Keratinocyte (primary cell): ENCODE data around the gene ERBB4. TPM values are rescaled to one million over a fixed set of nuclear protein-coding genes. Genes with fewer than 3 reads are reported as not detected.

Experiments
- DNase-seq: peaks from one replicate; pipeline ENCODE4 v3.0.0-alpha.2; 2011; ENCODE audit warnings: low read depth, missing footprints, low spot score
- FAIRE-seq: peaks from 2 replicates; lab custom pipeline; 2011; peaks lifted over from hg19 to GRCh38; lab: Jason Lieb, UNC
- H2AFZ ChIP-seq: 2 replicates; pipeline ENCODE4 v1.6.0; 2012; ENCODE audit warnings: low read length, control low read depth, inconsistent platforms; ENCODE audit not compliant: control insufficient read depth
- H3K27ac ChIP-seq: 2 replicates; pipeline ENCODE4 v1.5.1; 2011; ENCODE audit warnings: low read length; ENCODE audit not compliant: control insufficient read depth, insufficient read depth
- H3K27me3 ChIP-seq: 3 replicates; pipeline ENCODE4 v1.6.0; 2011; ENCODE audit warnings: low read length; ENCODE audit not compliant: control insufficient read depth, insufficient read depth; ENCODE audit errors: extremely low read depth
- H3K36me3 ChIP-seq, 2 experiments: 2 replicates in 1 of 2; 3 replicates in 1 of 2; pipeline ENCODE4 v1.5.1; 2011; ENCODE audit warnings: low read length in 2 of 2, mild to moderate bottlenecking in 1 of 2; ENCODE audit not compliant: control insufficient read depth in 2 of 2, insufficient read depth in 2 of 2; ENCODE audit errors: extremely low read depth in 1 of 2
- H3K4me1 ChIP-seq: 3 replicates; pipeline ENCODE4 v1.5.1; 2011; ENCODE audit warnings: low read length; ENCODE audit not compliant: control insufficient read depth, insufficient read depth; ENCODE audit errors: extremely low read depth
- H3K4me2 ChIP-seq: 3 replicates; pipeline ENCODE4 v1.6.0; 2011; ENCODE audit warnings: low read depth, low read length; ENCODE audit not compliant: control insufficient read depth, insufficient read depth; ENCODE audit errors: extremely low read depth
- H3K4me3 ChIP-seq, 3 experiments: fragments of 200-600 bp in 1 of 3; sonication (generic) in 1 of 3; 2 replicates in 2 of 3; 3 replicates in 1 of 3; pipeline ENCODE4 v1.5.1; 2011 to 2016; ENCODE audit warnings: low read length in 3 of 3, mild to moderate bottlenecking in 3 of 3, control low read depth in 2 of 3, inconsistent platforms in 1 of 3, low read depth in 1 of 3, mixed read lengths in 1 of 3, mixed run types in 1 of 3, moderate library complexity in 1 of 3; ENCODE audit not compliant: control insufficient read depth in 2 of 3, insufficient read depth in 2 of 3; ENCODE audit errors: extremely low read depth in 1 of 3
- H3K79me2 ChIP-seq: 2 replicates; pipeline ENCODE4 v1.6.0; 2012; ENCODE audit warnings: low read length; ENCODE audit not compliant: control insufficient read depth, insufficient read depth
- H3K9ac ChIP-seq: 3 replicates; pipeline ENCODE4 v1.6.0; 2011; ENCODE audit warnings: low read length; ENCODE audit not compliant: control insufficient read depth, insufficient read depth; ENCODE audit errors: extremely low read depth
- H3K9me1 ChIP-seq: 3 replicates; pipeline ENCODE4 v1.6.0; 2011; ENCODE audit warnings: low read length; ENCODE audit not compliant: control insufficient read depth, insufficient read depth; ENCODE audit errors: extremely low read depth
- H3K9me3 ChIP-seq: 2 replicates; pipeline ENCODE4 v1.5.1; 2012; ENCODE audit warnings: low read depth, low read length; ENCODE audit not compliant: control insufficient read depth
- H4K20me1 ChIP-seq: 3 replicates; pipeline ENCODE4 v1.6.0; 2011; ENCODE audit warnings: low read length; ENCODE audit not compliant: control insufficient read depth, insufficient read depth; ENCODE audit errors: extremely low read depth
- EZH2 ChIP-seq: IDR thresholded peaks from one replicate; pipeline ENCODE4 v1.6.1; 2012; ENCODE audit warnings: inconsistent platforms, mild to moderate bottlenecking, low read length, moderate library complexity
- dilution Hi-C: fragments of 300-500 bp; cut with MboI; formaldehyde crosslinking; loops from one replicate; pipeline ENCODE4 v1.7.0; 2020; ENCODE audit warnings: low sequenced_read_pairs; ENCODE audit not compliant: extremely low pct_ligation_motif_present
- polyA plus RNA-seq, 5 experiments: library from polyadenylated mRNA; depleted of rRNA in 3 of 5; stranded (reverse) in 3 of 5; stranded (forward) in 1 of 5; unstranded in 1 of 5; fragments of >200 nt; gene quantifications; 1 replicate in 1 of 5; 2 replicates in 3 of 5; 3 replicates in 1 of 5; pipeline versions ENCODE4 v1.2.1 to v1.2.3, GENCODE V29; 2011 to 2012; ENCODE audit warnings: missing spikeins in 2 of 5, low read depth in 1 of 5, low replicate concordance in 1 of 5
- TF ChIP-seq, protein P1 (sequence below), 3 experiments: IDR thresholded peaks in 1 of 3; conservative IDR thresholded peaks in 1 of 3; optimal IDR thresholded peaks in 1 of 3; 2 replicates in 2 of 3; 3 replicates in 1 of 3; pipeline versions ENCODE3 to v1.5.1; 2011; ENCODE audit warnings: low read length in 3 of 3, mild to moderate bottlenecking in 3 of 3, moderate library complexity in 2 of 3, control low read depth in 1 of 3, inconsistent platforms in 1 of 3; ENCODE audit not compliant: insufficient read depth in 2 of 3; ENCODE audit errors: extremely low read depth in 1 of 3

Gene ERBB4
- polyA plus RNA-seq, 1 donor (not counting 4 experiments of a cell fraction or from before 2014, with no cell fraction given): 0.01 TPM

DNA sequence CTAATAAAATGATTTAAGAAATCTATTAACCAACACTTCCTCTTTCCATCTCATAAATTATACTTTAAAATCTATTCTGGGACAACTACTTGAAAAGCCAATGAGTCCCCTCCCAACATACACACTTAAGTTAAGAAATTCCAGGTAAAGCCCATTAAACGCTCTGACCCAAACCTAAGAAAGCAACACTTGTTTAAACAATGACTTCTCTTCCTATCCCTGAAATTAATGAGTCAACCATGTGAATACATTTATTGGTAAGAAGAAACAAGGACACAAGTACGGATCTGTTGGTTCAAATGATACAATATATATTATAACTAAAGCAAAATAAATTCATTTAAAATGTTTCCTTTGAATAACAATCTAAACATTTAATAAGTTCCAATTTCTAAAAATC is 279.4 kb downstream of the ERBB4 start:
- H3K4me2 ChIP-seq: no peak overlapping the region
- no peaks in the 10 kb centered on the region for H3K4me1 ChIP-seq
- no peak overlapping the region for H3K4me3 ChIP-seq
- H3K9me3 ChIP-seq: no peaks in the 10 kb centered on the region
- no peak for FAIRE-seq
- dilution Hi-C loops: no loop called here
- H3K27ac ChIP-seq: no peak overlapping the region
- H3K9me1 ChIP-seq: no peaks in the 10 kb centered on the region
- no peaks in the 10 kb centered on the region for H3K79me2 ChIP-seq
- no peaks in the 10 kb centered on the region for H3K36me3 ChIP-seq
- H3K27me3 ChIP-seq: no peaks in the 10 kb centered on the region
- no peak for TF ChIP-seq EZH2
- TF ChIP-seq, protein P1, sequence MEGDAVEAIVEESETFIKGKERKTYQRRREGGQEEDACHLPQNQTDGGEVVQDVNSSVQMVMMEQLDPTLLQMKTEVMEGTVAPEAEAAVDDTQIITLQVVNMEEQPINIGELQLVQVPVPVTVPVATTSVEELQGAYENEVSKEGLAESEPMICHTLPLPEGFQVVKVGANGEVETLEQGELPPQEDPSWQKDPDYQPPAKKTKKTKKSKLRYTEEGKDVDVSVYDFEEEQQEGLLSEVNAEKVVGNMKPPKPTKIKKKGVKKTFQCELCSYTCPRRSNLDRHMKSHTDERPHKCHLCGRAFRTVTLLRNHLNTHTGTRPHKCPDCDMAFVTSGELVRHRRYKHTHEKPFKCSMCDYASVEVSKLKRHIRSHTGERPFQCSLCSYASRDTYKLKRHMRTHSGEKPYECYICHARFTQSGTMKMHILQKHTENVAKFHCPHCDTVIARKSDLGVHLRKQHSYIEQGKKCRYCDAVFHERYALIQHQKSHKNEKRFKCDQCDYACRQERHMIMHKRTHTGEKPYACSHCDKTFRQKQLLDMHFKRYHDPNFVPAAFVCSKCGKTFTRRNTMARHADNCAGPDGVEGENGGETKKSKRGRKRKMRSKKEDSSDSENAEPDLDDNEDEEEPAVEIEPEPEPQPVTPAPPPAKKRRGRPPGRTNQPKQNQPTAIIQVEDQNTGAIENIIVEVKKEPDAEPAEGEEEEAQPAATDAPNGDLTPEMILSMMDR (optimal IDR thresholded peaks at IDR 0.05 in 1 of 3, IDR thresholded peaks at IDR 0.05 in 1 of 3, conservative IDR thresholded peaks at IDR 0.05 in 1 of 3; ENCODE audit: extremely low read depth in 1 of 3, insufficient read depth in 2 of 3, low read length in 3 of 3): no peak
- no peak for DNase-seq
- H4K20me1 ChIP-seq: no peaks in the 10 kb centered on the region
- no peak overlapping the region for H2AFZ ChIP-seq
- H3K9ac ChIP-seq: no peak overlapping the region

DNA sequence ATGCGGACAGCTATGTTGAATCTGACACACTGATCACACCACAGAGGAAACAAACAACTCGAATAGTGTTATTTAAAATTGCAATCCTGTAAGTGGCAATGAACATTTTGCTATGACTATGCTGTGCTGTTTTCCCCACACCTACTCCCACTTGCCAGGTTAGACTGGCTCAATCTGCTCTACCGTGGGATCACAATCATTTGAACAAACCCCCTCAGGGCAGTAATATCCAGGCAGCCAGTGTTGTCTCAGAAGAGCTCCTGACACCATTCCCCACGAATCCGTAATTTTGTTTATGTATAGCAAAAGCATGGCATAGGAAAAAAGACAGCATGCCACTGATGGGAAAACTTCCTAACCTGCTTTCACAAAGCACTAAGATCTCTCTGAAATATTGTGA is 284.3 kb downstream of the ERBB4 start:
- dilution Hi-C loops: no loop called here
- TF ChIP-seq, protein P1 (optimal IDR thresholded peaks at IDR 0.05 in 1 of 3, IDR thresholded peaks at IDR 0.05 in 1 of 3, conservative IDR thresholded peaks at IDR 0.05 in 1 of 3; ENCODE audit: extremely low read depth in 1 of 3, insufficient read depth in 2 of 3, low read length in 3 of 3): no peak
- TF ChIP-seq EZH2: no peak
- H3K79me2 ChIP-seq: no peaks in the 10 kb centered on the region
- H4K20me1 ChIP-seq: no peaks in the 10 kb centered on the region
- no peaks in the 10 kb centered on the region for H3K9me3 ChIP-seq
- H3K4me3 ChIP-seq: no peak overlapping the region
- no peak overlapping the region for H3K27ac ChIP-seq
- no peaks in the 10 kb centered on the region for H3K9me1 ChIP-seq
- H3K36me3 ChIP-seq: no peaks in the 10 kb centered on the region
- FAIRE-seq (no peak), DNase-seq (no peak)
- no peaks in the 10 kb centered on the region for H3K4me1 ChIP-seq
- H3K9ac ChIP-seq: no peak overlapping the region
- no peak overlapping the region for H3K4me2 ChIP-seq
- H2AFZ ChIP-seq: no peak overlapping the region
- H3K27me3 ChIP-seq: no peaks in the 10 kb centered on the region
